Posterior cingulate gyrus (tissue), 11 donors: ENCODE data around the gene NPAS4.
A peak's percentile ranks its signal among the peaks of the same experiment; 100 is the strongest.
"Not testable (repeated sequence)": the region's sequence is repeated elsewhere in the genome, so short reads cannot be mapped to it uniquely, and the experiment has no call there.

Source experiments
- DNase-seq, 10 donors: peaks; one replicate each; pipeline versions ENCODE4 v3.0.0 to v3.0.0-alpha.2; 2020 to 2021; ENCODE audit warnings: mixed read lengths in 3 of 10
- intact Hi-C: fragments of 100-400 bp; cut with DNase I; formaldehyde crosslinking; loops from one replicate; pipeline ENCODE4 v1.15.1; 2023

The NPAS4 gene

DNA sequence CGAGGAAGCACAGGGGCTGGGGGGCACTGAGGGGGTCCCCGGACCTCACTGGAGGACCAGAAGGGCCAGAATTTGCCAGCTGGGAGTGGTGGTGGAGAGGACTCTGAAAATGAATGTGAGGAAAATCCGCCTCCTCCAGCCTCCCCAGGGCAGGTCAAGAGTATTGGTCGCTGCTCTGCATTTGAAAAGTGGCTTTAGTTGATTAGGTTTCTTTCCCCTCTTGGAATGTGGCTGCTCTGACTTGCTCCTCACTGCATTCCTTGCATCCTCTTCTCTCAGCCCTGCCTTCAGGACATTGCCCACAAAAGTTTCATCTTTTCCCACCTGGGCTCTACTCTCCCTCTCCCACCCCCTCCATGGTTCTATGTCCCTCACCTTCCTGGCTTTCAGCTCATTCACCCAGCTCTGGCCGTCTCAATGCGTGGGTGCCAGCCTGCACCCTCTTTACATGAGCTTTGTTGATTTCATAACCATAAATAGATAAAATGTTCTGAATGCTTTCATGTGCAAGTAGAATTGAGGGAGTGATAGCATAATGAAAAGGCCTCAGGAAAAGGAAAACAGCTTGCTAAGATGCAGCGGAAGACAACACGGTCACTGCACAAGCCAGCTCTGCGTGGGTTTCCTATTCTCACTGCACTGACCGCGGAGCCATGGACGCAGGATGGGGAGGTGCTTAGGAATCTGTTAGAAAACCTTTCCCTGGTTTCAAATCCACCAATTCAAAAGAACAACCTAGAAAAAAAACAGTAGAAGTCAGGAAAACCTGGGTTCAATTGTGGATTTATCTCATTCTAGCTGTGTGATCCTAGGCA, 6.5 kb upstream of the NPAS4 start:
- DNase-seq, result peak in 2 of 10 donors; percentile 69 to 70
- intact Hi-C loops, result no loop called here

DNA sequence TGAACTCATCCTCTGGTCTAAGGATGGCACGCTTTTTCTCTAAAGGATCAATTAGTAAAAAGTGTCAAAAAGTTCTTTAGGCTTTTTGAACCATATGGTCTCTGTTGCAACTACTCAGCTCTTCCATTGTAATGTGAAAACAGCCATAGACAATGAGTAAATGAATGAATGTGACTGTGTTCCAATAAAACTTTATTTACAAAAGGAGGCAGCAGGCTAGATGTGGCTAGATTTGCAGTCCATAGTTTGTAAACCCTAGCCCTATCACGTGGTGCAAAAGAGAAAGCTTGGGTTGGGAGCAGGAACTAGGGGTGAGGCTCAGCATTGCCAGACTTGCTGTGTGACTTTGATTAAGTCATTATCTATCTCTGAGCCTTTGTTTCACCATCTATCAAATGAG, 5.4 kb upstream of the NPAS4 start:
- intact Hi-C loops, result no loop called here
- peak in 1 of 10 donors; percentile 1 for DNase-seq

DNA sequence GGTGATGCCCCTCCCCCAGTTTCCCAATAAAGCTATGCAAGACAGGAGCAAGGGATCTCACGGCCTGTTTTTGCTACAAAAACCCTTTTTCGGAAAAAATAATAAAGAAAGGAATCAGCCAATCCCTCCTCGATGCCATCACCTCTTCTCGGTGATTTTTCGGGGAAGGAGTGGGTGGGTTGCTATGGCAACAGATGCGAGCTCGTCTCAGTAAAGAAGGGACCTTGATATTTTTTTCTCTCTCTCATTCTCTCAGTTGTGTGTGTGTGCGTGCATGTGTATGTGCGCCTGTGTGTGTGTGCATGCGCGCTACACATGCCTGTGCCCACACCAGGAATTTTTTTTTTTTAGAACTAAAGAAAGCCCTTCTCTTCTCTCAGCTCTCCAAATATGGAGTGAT, 3.8 kb upstream of the NPAS4 start:
- intact Hi-C loops, result no loop called here
- DNase-seq, result peak; percentile 14 to 95 (median 68)

- intact Hi-C loops, result no loop called here
- peak; percentile 33 to 98 (median 80) for DNase-seq
Observed at GRCh38 chr11:66418168-66418985, 2.5 kb upstream of the NPAS4 start.

GRCh38 chr11:66418986-66419308, 1.9 kb upstream of the NPAS4 start:
- DNase-seq, result no peak
- intact Hi-C loops, result no loop called here

DNA sequence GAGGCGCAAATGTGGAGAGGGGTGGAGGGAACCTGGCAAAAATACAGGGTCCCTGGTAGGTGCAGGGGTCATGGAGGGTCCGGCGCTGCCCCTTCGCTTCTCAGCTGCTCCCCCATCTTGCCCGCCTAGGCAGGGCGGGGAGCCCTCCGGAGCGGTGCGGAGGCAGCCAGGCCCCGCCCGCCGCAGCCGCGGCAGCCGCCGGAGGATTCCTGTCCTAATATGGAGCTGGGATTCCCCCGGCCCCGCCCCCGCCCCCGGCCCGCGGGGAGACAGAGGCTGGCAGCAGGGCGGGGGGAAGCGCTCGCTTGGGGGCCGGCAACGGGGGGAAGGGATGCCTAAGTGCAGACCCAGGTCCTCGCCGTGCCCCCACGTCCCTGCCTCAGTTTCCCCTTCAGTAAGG, 1.0 kb upstream of the NPAS4 start:
- peak in 7 of 10 donors; percentile 34 to 92 (median 47) for DNase-seq
- intact Hi-C loops, result no loop called here

GRCh38 chr11:66421492-66422205, 814 bp downstream of the NPAS4 start:
- peak; percentile 68 to 97 (median 80) for DNase-seq
- intact Hi-C loops, result no loop called here

- peak in 1 of 10 donors; percentile 55 for DNase-seq
- intact Hi-C loops, result no loop called here
Observed at GRCh38 chr11:66426314-66426713, 5.5 kb downstream of the NPAS4 start.

- intact Hi-C loops, result no loop called here
- DNase-seq, result no peak
Observed at GRCh38 chr11:66428933-66429332, 8.1 kb downstream of the NPAS4 start.

DNA sequence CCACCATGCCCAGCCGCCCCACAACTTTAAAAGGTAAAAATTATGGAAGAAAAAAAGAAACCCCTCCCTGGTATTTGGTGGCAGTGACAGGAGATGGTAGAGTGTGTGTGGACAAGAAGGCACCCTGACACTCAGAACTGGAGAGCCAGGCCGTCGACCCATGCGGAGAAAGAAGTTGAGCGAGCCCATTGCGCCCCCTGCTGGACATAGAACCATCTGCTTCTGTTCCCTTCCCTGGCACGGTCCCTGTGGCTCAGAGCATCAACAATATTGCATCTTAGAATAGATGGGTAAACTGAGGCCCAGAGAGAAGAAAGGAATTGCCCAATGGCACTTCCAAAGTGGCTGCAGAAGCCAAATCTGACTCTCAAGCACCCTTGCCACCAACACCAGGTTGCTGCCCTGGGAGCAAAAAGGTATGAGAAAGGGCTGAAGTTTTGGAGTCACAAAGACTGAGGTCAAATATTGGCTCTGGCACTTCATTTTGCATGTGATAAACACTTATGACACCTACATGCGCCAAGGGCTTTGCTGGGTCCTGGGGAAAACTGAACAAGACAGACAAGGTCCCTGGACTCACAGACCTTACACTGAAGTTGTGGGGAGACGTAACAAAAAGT, 9.3 kb downstream of the NPAS4 start:
- peak; percentile 63 to 97 (median 82) for DNase-seq
- intact Hi-C loops, result loop anchor here (1.0 to 10.0 kb wide), 2 partner anchors 22 to 245 kb away; partner anchors contain the start of gene RBM4B

- intact Hi-C loops, result loop anchor here (10.0 kb wide), 1 partner anchor 244 kb away; the partner anchor contains the start of gene RBM4B
- not testable (repeated sequence) for DNase-seq
Observed at GRCh38 chr11:66431287-66431686, 10.5 kb downstream of the NPAS4 start.

- DNase-seq, result peak in 1 of 10 donors; percentile 15
- intact Hi-C loops, result loop anchor here (10.0 kb wide), 1 partner anchor 243 kb away; the partner anchor contains the start of gene RBM4B
Observed at GRCh38 chr11:66431871-66432329, 11.1 kb downstream of the NPAS4 start.

DNA sequence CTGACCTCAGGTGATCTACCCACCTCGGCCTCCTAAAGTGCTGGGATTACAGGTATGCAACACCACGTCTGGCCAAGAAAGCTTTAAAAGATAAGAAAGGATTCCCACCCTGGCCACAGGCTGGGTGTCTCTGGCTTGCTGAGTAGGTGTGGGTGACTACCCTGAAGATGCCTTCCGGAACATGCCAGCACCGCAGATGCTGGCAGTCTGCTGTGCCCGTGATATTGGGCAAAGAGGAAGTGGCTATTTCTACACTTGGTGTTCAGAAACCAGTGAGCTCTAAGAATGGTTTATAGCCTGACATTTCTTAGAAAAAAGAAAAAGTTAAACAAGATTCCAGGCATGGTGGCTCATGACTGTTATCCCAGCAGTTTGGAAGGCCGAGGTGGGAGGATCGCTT, 11.8 kb downstream of the NPAS4 start:
- intact Hi-C loops, result loop anchor here (10.0 kb wide), 1 partner anchor 242 kb away; the partner anchor contains the start of gene RBM4B

GRCh38 chr11:66437979-66438503, 17.2 kb downstream of the NPAS4 start:
- peak in 1 of 10 donors; percentile 46 for DNase-seq
- intact Hi-C loops, result loop anchor here (2.0 to 10.0 kb wide), 2 partner anchors 29 to 237 kb away; partner anchors contain the start of gene RBM4B

More for the DNA sequence above, 11.8 kb downstream of the NPAS4 start:
- DNase-seq, result peak in 1 of 10 donors; percentile 63

GRCh38 chr11:66438504-66439466, 17.9 kb downstream of the NPAS4 start, which contains the start of gene MRPL11:
TSS of gene MRPL11 (minus strand) at chr11:66438848. CDS start at chr11:66438754, 94 bp downstream.
- peak; percentile 75 to 98 (median 86) for DNase-seq
- intact Hi-C loops, result loop anchor here (2.0 to 10.0 kb wide), 2 partner anchors 30 to 236 kb away; partner anchors contain the start of gene RBM4B

DNA sequence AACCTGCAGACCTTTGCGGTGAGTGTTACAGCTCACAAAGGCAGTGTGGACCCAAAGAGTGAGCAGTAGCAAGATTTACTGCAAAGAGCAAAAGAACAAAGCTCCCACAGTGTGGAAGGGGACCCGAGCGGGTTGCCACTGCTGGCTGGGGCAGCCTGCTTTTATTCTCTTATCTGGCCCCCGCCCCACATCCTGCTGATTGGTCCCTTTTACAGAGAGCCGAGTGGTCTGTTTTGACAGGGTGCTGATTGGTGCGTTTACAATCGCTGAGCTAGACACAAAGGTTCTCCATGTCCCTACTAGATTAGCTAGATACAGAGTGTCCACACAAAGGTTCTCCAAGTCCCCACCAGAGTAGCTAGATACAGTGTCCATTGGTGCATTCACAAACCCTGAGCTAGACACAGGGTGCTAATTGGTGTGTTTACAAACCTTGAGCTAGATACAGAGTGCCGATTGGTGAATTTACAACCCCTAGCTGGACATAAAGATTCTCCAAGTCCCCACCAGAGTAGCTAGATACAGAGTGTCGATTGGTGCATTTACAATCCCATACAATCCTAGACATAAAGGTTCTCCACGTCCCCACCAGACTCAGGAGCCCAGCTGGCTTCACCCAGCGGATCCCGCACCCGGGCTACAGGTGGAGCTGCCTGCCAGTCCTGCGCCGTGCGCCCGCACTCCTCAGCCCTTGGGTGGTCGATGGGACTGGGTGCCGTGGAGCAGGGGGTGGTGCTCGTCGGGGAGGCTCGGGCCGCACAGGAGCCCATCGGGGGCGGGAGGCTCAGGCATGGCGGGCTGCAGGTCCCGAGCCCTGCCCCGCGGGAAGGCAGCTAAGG, 19.5 kb downstream of the NPAS4 start:
- DNase-seq, result peak in 1 of 10 donors; percentile 71
- intact Hi-C loops, result not testable (repeated sequence)

- DNase-seq, result peak in 1 of 10 donors; percentile 72
- intact Hi-C loops, result not testable (repeated sequence)
Observed at GRCh38 chr11:66440940-66441282, 20.1 kb downstream of the NPAS4 start.
